Neural cell (in vitro differentiated cells): Measurements from ENCODE around the gene GASK1A.

ENCODE experiments used
- EP300 ChIP-seq: fragments of 450-650 bp; conservative IDR thresholded peaks from 2 replicates; pipeline ENCODE4 v1.6.1; 2014; ENCODE audit warnings: antibody characterized with exemption, mild to moderate bottlenecking, moderate library complexity; ENCODE audit not compliant: poor library complexity, severe bottlenecking
- POLR2AphosphoS5 ChIP-seq: IDR thresholded peaks from 2 replicates; pipeline ENCODE4 v1.6.1; 2012
- SMC3 ChIP-seq: fragments of 450-650 bp; conservative IDR thresholded peaks from 2 replicates; pipeline ENCODE4 v1.6.1; 2014; ENCODE audit warnings: antibody characterized with exemption, mild to moderate bottlenecking, moderate library complexity; ENCODE audit not compliant: poor library complexity
- TAF1 ChIP-seq: IDR thresholded peaks from 2 replicates; pipeline ENCODE4 v1.6.1; 2012; ENCODE audit warnings: low read depth
- TF ChIP-seq, protein P1 (sequence below): fragments of 450-650 bp; IDR thresholded peaks from 2 replicates; pipeline ENCODE4 v1.5.1; 2014; ENCODE audit warnings: antibody characterized with exemption, mild to moderate bottlenecking, moderate library complexity; ENCODE audit not compliant: poor library complexity, severe bottlenecking

DNA sequence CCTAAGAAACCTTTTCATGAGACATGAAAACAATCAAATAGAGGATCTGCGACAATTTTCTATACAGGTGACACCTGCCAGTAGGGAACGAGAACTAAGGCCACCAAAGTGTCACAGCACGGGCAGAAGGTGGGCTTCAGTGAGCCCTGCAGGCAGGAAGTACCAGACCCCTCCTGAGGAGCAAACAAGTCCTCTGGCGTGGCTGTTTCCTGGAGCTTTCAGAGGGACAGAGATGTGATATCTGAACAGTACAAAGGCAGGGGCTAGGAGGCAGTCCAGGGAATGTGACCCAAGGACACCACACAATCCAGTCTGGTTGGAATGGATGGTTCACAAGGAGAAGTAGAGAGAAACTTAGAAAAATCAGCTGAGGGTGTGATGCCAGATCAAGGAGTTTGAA is 110.0 kb downstream of the GASK1A start:
- TF ChIP-seq, protein P1, sequence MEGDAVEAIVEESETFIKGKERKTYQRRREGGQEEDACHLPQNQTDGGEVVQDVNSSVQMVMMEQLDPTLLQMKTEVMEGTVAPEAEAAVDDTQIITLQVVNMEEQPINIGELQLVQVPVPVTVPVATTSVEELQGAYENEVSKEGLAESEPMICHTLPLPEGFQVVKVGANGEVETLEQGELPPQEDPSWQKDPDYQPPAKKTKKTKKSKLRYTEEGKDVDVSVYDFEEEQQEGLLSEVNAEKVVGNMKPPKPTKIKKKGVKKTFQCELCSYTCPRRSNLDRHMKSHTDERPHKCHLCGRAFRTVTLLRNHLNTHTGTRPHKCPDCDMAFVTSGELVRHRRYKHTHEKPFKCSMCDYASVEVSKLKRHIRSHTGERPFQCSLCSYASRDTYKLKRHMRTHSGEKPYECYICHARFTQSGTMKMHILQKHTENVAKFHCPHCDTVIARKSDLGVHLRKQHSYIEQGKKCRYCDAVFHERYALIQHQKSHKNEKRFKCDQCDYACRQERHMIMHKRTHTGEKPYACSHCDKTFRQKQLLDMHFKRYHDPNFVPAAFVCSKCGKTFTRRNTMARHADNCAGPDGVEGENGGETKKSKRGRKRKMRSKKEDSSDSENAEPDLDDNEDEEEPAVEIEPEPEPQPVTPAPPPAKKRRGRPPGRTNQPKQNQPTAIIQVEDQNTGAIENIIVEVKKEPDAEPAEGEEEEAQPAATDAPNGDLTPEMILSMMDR = no peak
- TF ChIP-seq TAF1 (no peak), SMC3 (no peak), POLR2AphosphoS5 (no peak), EP300 (no peak)
